Body of pancreas (tissue), 4 donors: ENCODE measurements around the gene BEAN1.

Experiments
- CTCF ChIP-seq, 7 experiments: fragments of 450-650 bp in 4 of 7; fragments of 200-600 bp in 3 of 7; sonication (generic) in 3 of 7; IDR thresholded peaks; one replicate each; pipeline ENCODE4 v1.5.1; 2016 to 2019; ENCODE audit warnings: antibody characterized with exemption in 7 of 7
- POLR2A ChIP-seq, 3 donors: fragments of 450-650 bp; IDR thresholded peaks; one replicate each; pipeline ENCODE4 v1.6.1; 2016; ENCODE audit warnings: antibody characterized with exemption in 3 of 3, mild to moderate bottlenecking in 2 of 3

- TF ChIP-seq CTCF (IDR thresholded peaks at IDR 0.05) (no peak), POLR2A (IDR thresholded peaks at IDR 0.05) (no peak)
Observed at GRCh38 chr16:66507731-66508239, 80.7 kb downstream of the BEAN1 start.
